Activated CD4-positive, alpha-beta T cell treated with anti-CD3 and anti-CD28 coated beads, Interleukin-2, amount 50 U/mL, for 1 hour (primary cell): Measurements from ENCODE around the gene MUSK.

Experiments used
- DNase-seq: peaks from one replicate; pipeline ENCODE4 v3.0.0-alpha.2; 2020

Gene MUSK

GRCh38 chr9:110700953-110701352 is 32.4 kb downstream of the MUSK start:
- no peak for DNase-seq

- DNase-seq: no peak
Observed at GRCh38 chr9:110703669-110704068, 35.1 kb downstream of the MUSK start.

GRCh38 chr9:110707419-110707818 is 38.8 kb downstream of the MUSK start:
- DNase-seq: no peak

GRCh38 chr9:110710420-110710819 is 41.8 kb downstream of the MUSK start:
- no peak for DNase-seq

- DNase-seq: no peak
Observed at GRCh38 chr9:110712955-110713354, 44.4 kb downstream of the MUSK start.

GRCh38 chr9:110714314-110714713 is 45.7 kb downstream of the MUSK start:
- DNase-seq: no peak

- DNase-seq: no peak
Observed at GRCh38 chr9:110728058-110728457, 59.5 kb downstream of the MUSK start.

- no peak for DNase-seq
Observed at GRCh38 chr9:110729641-110730040, 61.0 kb downstream of the MUSK start.

- no peak for DNase-seq
Observed at GRCh38 chr9:110731437-110732028, 62.9 kb downstream of the MUSK start.

- no peak for DNase-seq
Observed at GRCh38 chr9:110738982-110739381, 70.4 kb downstream of the MUSK start.

GRCh38 chr9:110742741-110743371 is 74.3 kb downstream of the MUSK start:
- no peak for DNase-seq

GRCh38 chr9:110744715-110745384 is 76.3 kb downstream of the MUSK start:
- no peak for DNase-seq

- no peak for DNase-seq
Observed at GRCh38 chr9:110745676-110746075, 77.1 kb downstream of the MUSK start.

GRCh38 chr9:110746211-110746930 is 77.8 kb downstream of the MUSK start:
- no peak for DNase-seq

GRCh38 chr9:110748251-110748893 is 79.8 kb downstream of the MUSK start:
- no peak for DNase-seq

- DNase-seq: no peak
Observed at GRCh38 chr9:110750272-110750671, 81.7 kb downstream of the MUSK start.

GRCh38 chr9:110751971-110752370 is 83.4 kb downstream of the MUSK start:
- no peak for DNase-seq

- no peak for DNase-seq
Observed at GRCh38 chr9:110752766-110753165, 84.2 kb downstream of the MUSK start.

- no peak for DNase-seq
Observed at GRCh38 chr9:110753731-110754231, 85.2 kb downstream of the MUSK start.

- no peak for DNase-seq
Observed at GRCh38 chr9:110755179-110755578, 86.6 kb downstream of the MUSK start.

- DNase-seq: no peak
Observed at GRCh38 chr9:110758201-110758600, 89.6 kb downstream of the MUSK start.

GRCh38 chr9:110762783-110763182 is 94.2 kb downstream of the MUSK start:
- no peak for DNase-seq

GRCh38 chr9:110763568-110763967 is 95.0 kb downstream of the MUSK start:
- DNase-seq: no peak
